Measurements from ENCODE around the gene PTPRC.
"Not testable (repeated sequence)": the region's sequence is repeated elsewhere in the genome, so short reads cannot be mapped to it uniquely, and the experiment has no call there.

PTPRC gene

DNA sequence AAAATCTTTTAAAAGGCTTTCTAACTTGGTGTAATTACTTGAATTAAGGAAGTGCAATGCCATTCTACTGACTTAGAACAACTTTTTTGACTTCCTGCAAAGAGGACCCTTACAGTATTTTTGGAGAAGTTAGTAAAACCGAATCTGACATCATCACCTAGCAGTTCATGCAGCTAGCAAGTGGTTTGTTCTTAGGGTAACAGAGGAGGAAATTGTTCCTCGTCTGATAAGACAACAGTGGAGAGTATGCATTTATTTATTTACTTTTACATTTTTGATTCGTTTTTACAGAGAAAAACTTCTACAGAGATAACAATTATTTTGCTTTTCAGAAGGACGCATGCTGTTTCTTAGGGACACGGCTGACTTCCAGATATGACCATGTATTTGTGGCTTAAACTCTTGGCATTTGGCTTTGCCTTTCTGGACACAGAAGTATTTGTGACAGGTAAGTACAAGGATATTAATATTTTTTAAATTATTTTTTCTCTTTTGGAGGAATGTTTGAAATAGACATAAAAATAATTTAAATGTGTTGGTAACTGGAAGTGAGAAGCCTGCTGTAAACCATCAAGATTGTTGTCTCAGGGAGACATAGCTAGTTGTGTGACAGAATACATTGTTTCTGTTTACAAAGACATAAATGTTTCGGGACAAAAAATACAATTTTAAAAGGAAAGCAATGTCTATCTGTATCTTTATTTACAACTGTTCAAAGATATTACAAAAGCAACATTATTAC is at the start of gene PTPRC:
PTPRC (plus strand) TSS at position 147 of the 742 bp plus-strand sequence; CDS start at position 376, 229 bp downstream.
- DNase-seq = peak; percentile 93

DNA sequence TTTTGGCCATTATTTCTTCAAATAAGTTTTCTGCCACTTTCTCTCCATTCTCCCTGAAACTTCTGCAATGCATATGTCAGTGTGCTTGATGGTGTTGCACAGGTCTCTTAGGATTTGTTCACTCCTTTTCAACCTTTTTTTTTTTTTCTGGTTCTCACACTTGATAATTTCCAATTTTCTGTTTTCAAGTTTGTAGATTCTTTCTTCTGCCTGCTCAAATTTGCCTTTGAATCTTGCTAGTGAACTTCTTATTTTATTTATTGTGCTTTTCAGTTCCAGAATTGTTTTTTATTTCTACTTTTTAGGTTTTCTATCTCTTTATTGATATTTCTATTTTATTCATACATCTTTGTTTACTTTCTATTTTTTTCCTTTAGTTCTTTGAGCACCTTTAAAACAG is 48.4 kb upstream of the PTPRC start:
- DNase-seq = no peak

- DNase-seq = no peak
These were observed 43.1 kb upstream of the PTPRC start for GRCh38 chr1:198595765-198596164.

- no peak for DNase-seq
These were observed 41.0 kb upstream of the PTPRC start for GRCh38 chr1:198597690-198598430.

- no peak for DNase-seq
These were observed 40.0 kb upstream of the PTPRC start for GRCh38 chr1:198598796-198599321.

DNA sequence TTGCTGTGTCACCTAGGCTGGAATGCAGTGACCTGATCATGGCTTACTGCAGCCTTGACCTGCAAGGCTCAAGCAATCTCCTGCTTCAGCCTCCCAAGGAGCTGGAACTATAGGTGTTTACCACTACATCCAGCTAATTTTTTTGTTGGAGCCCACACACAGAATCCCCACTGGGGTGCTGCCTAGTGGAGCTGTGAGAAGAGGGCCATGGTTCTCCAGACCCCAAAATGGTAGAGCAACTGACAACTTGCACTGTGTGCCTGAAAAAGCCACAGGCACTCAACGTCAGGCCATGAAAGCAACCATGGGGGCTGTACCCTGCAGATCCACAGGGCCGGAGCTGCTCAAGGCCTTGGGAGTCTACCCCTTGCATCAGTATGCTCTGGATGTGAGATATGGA is 39.1 kb upstream of the PTPRC start:
- no peak for DNase-seq

DNA sequence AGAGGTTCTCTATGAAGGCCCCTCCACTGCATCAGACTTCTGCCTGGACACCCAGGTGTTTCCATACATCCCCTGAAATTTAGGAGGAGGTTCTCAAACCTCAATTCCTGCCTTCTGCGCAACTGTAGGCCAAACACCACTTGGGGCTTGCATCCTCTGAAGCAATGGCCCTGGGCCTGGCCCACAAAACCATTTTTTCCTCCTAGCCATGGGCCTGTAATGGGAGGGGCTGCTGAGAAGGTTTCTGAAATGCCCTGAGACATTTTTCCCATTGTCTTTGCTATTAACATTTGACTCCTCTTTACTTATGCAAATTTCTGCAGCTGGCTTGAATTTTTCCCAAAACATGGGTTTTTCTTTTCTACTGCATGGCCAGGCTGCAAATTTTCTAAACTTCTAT is 37.9 kb upstream of the PTPRC start:
- DNase-seq = no peak

GRCh38 chr1:198601310-198601709 is 37.5 kb upstream of the PTPRC start:
- DNase-seq = not testable (repeated sequence)

GRCh38 chr1:198601936-198602889 is 36.6 kb upstream of the PTPRC start:
- DNase-seq = peak; percentile 77

DNA sequence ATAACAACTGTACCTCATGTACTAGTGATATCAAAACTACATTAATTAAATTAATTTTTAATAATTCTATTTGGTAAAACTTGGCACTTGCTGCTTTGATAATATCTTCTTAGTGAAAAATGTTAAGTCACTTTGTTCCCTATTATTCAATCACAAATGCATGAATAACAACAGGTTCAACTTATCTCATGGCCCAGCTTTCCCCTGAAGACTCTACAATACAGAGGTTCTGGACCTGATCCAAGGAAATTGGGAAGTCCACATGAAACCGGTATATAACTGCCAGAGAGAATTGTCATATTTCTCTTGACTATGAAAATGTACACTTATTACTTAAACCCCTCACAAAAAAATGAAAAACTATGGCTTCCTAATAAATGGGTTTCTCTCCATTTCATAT is 33.9 kb upstream of the PTPRC start:
- no peak for DNase-seq

DNA sequence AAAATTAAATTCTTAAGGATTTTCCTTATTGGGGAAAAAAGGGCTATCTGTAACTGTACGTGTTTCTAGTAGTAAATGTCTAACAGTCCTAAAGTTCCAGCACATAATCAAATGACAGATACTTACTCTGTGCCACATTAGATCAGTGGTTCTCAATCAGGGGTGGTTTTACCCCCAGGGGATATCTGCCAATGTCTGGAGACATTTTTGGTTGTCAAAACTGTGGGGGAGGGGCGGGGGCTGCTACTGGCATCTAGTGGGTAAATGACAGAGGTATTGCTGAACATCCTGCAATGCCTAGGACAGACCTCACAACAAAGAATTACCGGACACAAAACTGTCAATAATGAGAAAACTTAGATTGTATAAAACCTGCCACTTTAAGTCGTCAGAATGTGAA is 33.4 kb upstream of the PTPRC start:
- DNase-seq = no peak

DNA sequence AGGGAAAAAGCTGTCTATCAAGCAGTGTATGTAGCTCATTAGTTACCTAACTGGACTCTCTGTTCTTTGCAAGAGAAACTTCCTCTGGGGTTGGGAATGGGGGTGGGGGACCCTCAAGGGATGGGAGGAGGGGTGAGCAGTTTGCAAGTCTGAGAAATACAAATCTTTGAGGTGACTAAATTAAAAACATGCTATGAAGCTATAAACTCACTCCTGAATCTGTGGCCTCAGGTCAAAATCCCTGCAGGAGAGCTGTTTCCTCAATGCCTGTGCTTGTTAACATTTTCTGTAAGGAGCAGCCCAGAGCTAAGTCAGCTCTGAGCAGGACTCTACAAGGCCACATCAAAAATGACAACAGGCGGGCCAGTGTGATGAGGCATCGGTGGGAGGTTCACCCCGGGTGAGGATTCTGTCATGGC is 32.8 kb upstream of the PTPRC start:
- DNase-seq = no peak

DNA sequence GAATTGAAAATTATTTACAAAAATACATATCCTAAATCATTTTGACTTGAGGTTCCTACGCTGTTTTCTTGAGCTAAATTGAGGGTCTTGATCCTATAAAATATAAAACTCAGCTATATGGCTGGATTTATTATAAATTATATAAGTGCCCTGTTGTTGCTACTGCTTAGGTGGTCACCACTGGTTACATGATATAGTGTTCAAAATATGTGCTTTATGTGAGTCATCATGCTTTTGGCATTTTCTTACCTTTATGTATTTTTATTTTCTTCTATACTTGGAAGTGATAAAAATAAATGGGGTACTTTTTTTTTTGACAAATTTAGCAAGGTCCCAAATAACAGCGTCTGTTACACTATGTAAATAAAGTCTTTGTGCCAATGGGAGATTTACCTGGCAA is 31.1 kb upstream of the PTPRC start:
- DNase-seq = no peak

GRCh38 chr1:198610362-198610761 is 28.5 kb upstream of the PTPRC start:
- DNase-seq = no peak

DNA sequence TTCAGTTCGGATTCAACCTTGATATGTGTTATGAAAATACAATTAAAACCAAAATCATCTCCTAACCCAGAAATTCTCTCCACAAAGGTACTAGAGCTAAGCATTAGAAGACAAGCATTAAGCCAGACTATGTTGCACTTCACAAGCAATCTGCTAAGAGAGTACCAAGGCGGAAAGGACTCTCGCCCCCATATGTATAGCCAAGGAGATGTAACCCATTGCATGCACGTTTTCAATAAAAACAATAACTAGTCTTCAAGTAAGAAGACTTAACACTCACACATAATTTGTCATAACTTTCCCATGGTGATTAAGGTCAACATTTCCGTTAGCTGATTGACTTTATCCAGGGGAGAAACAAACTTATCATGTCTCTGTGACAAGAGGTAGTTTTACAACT is 27.6 kb upstream of the PTPRC start:
- no peak for DNase-seq

DNA sequence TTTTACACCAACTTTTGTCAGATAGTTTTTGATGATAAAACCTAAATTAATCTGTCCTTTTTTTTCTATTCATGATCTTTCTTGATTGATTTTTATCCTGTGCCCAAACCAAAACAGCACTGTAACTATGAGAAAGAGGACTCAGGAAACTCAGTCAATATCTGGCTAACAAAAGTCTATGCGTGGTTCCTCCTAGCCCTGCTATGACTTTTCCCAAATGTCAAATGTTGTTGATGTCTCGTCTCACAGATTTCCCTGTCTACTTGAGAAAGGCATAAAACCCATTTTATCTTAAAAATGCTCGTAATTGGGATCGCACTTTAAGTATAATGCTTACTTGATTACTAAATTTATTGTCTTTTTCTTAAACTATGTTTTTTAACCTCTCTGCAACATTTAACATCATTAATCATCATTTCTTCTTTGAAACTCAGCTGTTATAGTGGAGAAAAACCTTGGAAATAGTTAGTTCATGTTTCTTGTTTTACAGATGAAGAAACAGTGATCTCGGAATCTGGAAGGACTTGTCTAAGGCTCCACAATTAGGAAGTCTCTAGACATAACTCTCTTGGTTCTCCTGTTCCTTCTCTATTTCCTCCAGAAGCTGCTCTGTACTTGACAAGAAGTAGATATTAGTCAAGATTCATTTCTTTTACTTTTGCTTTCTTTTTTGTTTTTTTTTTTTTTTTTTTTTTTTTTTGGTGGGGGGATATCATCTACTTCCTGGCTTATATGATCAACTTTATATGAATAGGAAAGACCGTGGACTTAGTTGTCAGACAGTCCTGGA is 26.2 kb upstream of the PTPRC start:
- peak; percentile 78 for DNase-seq

DNA sequence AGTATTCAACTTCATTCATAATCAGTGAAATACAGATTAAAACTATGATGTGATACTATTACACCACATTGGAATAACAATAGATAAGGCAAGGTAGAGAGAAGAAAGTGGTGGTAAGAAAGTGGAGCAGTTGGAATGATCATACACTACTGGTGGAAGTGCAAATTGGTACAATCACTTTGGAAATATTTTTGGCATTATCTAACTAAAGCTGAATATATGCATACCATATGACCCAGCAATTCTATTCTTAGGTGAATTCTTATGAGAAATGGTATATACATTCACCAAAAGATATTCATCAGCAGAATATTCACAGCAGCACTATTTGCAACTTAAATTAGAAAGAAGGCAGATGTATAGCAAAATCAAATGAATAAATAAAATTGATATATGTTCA is 21.4 kb upstream of the PTPRC start:
- no peak for DNase-seq

DNA sequence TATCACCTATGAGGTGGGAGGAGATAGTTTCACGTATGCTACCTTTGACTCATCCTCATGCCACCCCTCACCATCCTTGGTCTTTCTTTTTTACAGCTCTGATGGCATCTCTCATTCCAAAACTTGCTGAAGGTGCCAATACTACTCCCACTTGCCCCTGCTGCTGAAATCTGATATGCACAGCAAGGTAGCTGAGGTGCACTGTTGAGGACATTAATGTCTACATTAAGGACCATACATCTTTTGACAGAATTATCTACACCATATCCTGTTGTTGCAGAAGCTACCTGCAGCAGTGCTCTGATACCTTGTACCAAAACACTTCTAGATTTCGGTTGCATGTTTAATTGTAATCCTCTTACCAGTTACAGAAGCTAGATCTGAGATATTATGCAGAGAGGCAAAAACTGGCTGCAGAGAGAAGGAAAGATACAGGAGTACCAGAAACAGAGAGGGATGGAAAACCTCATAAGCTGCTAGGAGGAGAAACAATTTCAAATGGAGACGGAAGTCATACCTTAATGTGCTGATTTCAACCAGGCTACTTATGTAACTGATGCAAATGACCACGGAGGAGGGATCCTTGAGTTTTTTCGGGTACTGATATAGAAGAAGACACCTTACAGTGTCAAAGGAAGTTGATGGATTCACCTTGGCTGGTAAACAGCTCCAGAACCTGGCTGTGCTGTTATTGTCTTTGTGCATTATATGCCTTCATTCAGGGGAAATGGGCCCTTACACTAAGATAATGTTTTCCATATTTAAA is 19.3 kb upstream of the PTPRC start:
- no peak for DNase-seq

GRCh38 chr1:198620218-198620617 is 18.6 kb upstream of the PTPRC start:
- no peak for DNase-seq

DNA sequence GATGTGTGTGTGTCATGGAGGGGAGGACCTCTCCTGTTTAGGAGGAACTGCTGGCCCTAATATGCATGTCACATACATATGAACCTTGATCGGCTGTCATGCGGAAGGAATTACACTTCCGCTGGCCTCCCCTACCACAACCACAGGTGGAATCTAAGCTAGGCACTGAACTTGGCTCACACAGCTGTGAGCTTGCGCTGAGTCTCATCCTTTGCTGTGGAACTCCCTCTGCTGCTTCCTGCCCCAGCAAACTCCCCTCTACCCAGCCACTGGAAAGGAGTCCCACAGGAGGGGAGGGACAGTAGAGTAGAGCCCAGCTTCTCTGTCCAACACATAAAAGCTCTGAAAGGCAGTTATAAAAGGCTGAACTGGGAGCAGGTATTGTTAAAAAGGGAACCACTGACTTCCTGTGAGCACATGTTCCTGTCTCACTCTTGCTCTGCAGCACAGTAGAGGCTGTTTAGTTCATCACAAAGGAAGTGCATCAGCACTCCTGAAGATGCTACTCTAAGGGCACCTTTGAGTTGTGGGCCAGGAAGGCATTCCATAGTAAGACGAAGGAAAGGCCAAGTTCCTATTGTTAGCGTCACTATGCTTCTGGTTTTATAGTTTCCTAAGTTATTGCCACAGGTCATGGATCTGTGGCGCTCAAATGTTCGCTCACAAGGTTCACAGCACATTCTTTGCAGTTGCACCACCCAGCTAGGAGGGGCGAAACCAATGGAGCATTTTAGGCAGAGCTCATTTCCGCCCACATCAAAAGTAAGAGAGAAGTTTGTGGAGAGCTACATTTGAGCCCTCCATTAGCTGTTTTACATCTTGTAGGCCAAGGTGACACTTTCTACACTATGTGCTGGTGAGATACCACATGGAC is 17.7 kb upstream of the PTPRC start:
- DNase-seq = peak; percentile 45
